ENCODE measurements around the gene TRAPPC8. TPM values are rescaled to one million over a fixed set of nuclear protein-coding genes. Genes with fewer than 3 reads are reported as not detected.
A peak's percentile ranks its signal among the peaks of the same experiment; 100 is the strongest.
"Not testable (repeated sequence)": the region's sequence is repeated elsewhere in the genome, so short reads cannot be mapped to it uniquely, and the experiment has no call there.

Gene TRAPPC8
- total and polyA plus RNA-seq, 7 donors: 17.1 to 36.8 (median 30.5) TPM

GRCh38 chr18:31942291-31942998 lies 483 bp downstream of the TRAPPC8 start:
- intact Hi-C loops (cut with DNase I): loop anchor here (5.0 to 10.0 kb wide), 2 partner anchors 150 to 152 kb away; partner anchors contain the start of gene RNF138 (in 2 of the 2)
- TF ChIP-seq CTCF (IDR thresholded peaks at IDR 0.05): no peak
- Histone ChIP-seq H3K4me1 (peaks cover 44% of the 10 kb centered on the region), H3K4me3 (peak overlapping the region; percentile 74), H3K9me3 (no peaks in the 10 kb centered on the region), H3K27ac (peak overlapping the region; percentile 91), H3K36me3 (ENCODE audit: insufficient read depth in 1 of 2, low read depth in 1 of 2) (no peaks in the 10 kb centered on the region), H3K27me3 (ENCODE audit: insufficient read depth in 3 of 3, low read length in 2 of 3) (no peaks in the 10 kb centered on the region)
- DNase-seq (peak; percentile 37 to 63), ATAC-seq (peak; percentile 49 to 71 (median 50))
- 0 to 1% (median 1%) methylated on average over 47 to 64 of the region's 64 CpGs for WGBS, 3 donors

GRCh38 chr18:31941010-31941809 lies 1.7 kb downstream of the TRAPPC8 start:
- Histone ChIP-seq H3K36me3 (ENCODE audit: insufficient read depth in 1 of 2, low read depth in 1 of 2) (peaks cover 0 to 2% of the 10 kb centered on the region in 2 donors), H3K27ac (peak overlapping the region; percentile 91), H3K27me3 (ENCODE audit: insufficient read depth in 3 of 3, low read length in 2 of 3) (no peaks in the 10 kb centered on the region), H3K4me1 (peaks cover 44% of the 10 kb centered on the region), H3K4me3 (peak overlapping the region; percentile 74), H3K9me3 (no peaks in the 10 kb centered on the region)
- intact Hi-C loops (cut with DNase I): loop anchor here (5.0 to 10.0 kb wide), 2 partner anchors 151 to 154 kb away; partner anchors contain the start of gene RNF138 (in 2 of the 2)
- DNase-seq: no peak
- no peak for TF ChIP-seq CTCF (IDR thresholded peaks at IDR 0.05)
- WGBS, 3 donors: 84 to 86% (median 85%) methylated on average over 24 of the region's 24 CpGs
- no peak for ATAC-seq

- H3K4me3 ChIP-seq; intact Hi-C loops (cut with DNase I); DNase-seq; ATAC-seq; H3K9me3 ChIP-seq; H3K27me3 ChIP-seq (ENCODE audit: insufficient read depth in 3 of 3, low read length in 2 of 3); H3K27ac ChIP-seq: not testable (repeated sequence)
- H3K36me3 ChIP-seq (ENCODE audit: insufficient read depth in 1 of 2, low read depth in 1 of 2): peaks cover 0 to 30% of the 10 kb centered on the region in 2 donors
- H3K4me1 ChIP-seq: peaks cover 16% of the 10 kb centered on the region
- 91 to 99% (median 98%) methylated on average over 8 of the region's 8 CpGs for WGBS, 3 donors
Observed at GRCh38 chr18:31934773-31935172, 8.2 kb downstream of the TRAPPC8 start.

GRCh38 chr18:31931886-31932240 lies 11.1 kb downstream of the TRAPPC8 start:
- Histone ChIP-seq H3K36me3 (ENCODE audit: insufficient read depth in 1 of 2, low read depth in 1 of 2) (peaks cover 0 to 57% of the 10 kb centered on the region in 2 donors), H3K4me1 (no peaks in the 10 kb centered on the region), H3K27ac (no peak overlapping the region), H3K9me3 (no peaks in the 10 kb centered on the region), H3K27me3 (ENCODE audit: insufficient read depth in 3 of 3, low read length in 2 of 3) (no peaks in the 10 kb centered on the region), H3K4me3 (no peak overlapping the region)
- intact Hi-C loops (cut with DNase I): no loop called here
- 87 to 94% (median 88%) methylated on average over 6 of the region's 6 CpGs for WGBS, 3 donors
- no peak for TF ChIP-seq CTCF (IDR thresholded peaks at IDR 0.05)
- ATAC-seq: no peak
- DNase-seq: no peak

All from psoas muscle (tissue), 8 donors.